C4-2B (cell line): ENCODE results near the gene MPHOSPH9.

Experiments
- H3K27ac ChIP-seq: fragments of 450-650 bp; 2 replicates; pipeline ENCODE4 v1.5.1; 2017
- CTCF ChIP-seq: fragments of 450-650 bp; conservative IDR thresholded peaks from 2 replicates; pipeline ENCODE4 v1.5.1; 2017; ENCODE audit warnings: mild to moderate bottlenecking
- ZFX ChIP-seq: fragments of 450-650 bp; IDR thresholded peaks from 2 replicates; pipeline ENCODE4 v1.6.1; 2017

Gene MPHOSPH9

GRCh38 chr12:123200414-123200813 lies 32.5 kb downstream of the MPHOSPH9 start:
- H3K27ac ChIP-seq = no peak overlapping the region
- TF ChIP-seq CTCF (no peak), ZFX (no peak)

- TF ChIP-seq CTCF (no peak), ZFX (no peak)
- H3K27ac ChIP-seq = no peak overlapping the region
Measured at GRCh38 chr12:123199936-123200335, 33.0 kb downstream of the MPHOSPH9 start.

DNA sequence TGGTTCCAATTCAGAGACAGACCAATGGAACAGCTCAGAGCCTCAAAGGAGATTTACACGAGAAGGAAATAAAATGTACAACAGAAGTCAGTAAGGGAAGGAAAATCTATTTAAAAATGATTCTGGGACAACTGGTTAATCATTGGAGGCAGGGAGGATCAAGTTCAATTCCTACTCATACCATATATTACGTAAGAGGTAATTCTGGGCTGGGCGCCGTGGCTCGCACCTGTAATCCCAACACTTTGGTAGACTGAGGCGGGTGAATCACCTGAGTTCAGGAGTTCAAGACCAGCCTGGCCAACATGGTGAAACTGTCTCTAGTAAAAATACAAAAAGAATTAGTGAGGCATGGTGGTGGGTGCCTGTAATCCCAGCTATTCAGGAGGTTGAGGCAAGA lies 45.3 kb downstream of the MPHOSPH9 start:
- TF ChIP-seq CTCF (no peak), ZFX (no peak)
- H3K27ac ChIP-seq = no peak overlapping the region

GRCh38 chr12:123180171-123180570 lies 52.8 kb downstream of the MPHOSPH9 start:
- no peak for TF ChIP-seq CTCF
- TF ChIP-seq ZFX = no peak

DNA sequence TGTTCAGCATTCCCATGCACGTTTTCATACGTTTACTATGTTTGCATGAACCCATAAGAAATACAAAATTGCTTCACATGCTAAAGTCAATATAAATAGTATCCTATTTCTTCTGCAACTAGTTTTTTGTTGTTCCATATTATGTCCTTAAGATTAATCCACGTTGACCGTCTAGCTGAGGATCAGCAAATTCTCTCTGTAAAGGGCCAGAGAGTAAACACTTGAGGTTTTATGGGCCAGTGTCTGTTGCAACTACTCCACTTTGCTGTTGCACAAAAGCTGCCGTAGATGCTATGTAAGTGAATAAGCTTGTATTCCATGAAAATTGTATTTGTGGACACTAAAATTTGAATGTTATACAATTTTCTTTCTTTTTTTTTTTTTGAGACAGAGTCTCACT lies 61.0 kb downstream of the MPHOSPH9 start:
- no peak for TF ChIP-seq ZFX
- no peak for TF ChIP-seq CTCF
- H3K27ac ChIP-seq = peak overlapping the region; percentile 42; the same call in 1 of the 2 replicates

More at GRCh38 chr12:123180171-123180570, 52.8 kb downstream of the MPHOSPH9 start:
- no peak overlapping the region for H3K27ac ChIP-seq

DNA sequence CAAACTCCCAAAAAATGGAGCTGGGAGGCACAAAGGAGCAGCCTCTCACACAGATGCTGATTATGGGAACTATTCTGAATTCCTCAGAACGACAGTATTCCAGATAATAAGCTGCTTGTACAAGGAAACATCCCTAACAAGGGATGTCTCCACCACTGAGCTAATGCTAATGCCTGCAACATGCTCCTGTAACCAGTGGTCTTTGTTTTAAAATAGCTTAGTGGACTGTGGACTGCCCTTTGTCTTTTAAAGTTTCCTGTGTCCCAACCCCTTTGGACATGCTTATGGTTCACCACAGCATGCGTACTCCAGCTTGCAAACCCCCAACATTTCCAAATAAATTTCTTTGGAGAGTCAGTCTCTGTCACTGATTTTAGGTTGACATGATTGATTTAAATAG lies 65.6 kb downstream of the MPHOSPH9 start:
- H3K27ac ChIP-seq = no peak overlapping the region
- TF ChIP-seq CTCF = no peak
- no peak for TF ChIP-seq ZFX

DNA sequence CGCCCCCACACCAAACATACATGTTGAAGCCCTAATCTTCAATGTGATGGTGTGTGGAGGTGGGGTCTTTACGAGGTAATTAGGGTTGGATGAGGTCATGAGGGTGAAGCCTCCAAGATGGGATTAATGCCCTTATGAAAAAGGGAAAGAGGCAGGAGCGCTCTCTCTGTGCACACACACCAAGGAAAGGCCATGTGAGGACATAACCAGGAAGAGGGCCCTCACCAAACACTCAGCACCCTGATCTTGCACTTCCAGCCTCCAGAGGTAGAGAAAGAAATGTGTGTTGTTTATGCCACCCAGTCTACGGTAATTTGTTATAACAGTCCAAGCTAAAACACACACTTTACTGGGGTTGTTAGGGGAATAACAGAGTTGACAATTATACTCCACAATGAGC lies 67.4 kb downstream of the MPHOSPH9 start:
- TF ChIP-seq ZFX (no peak), CTCF (no peak)
- H3K27ac ChIP-seq = no peak overlapping the region
